Hepatocyte (in vitro differentiated cells): Measurements from ENCODE around the gene ZBTB5. TPM values are rescaled to one million over a fixed set of nuclear protein-coding genes. Genes with fewer than 3 reads are reported as not detected.

Experiments used
- DNase-seq: peaks from one replicate; pipeline ENCODE4 v3.0.0-alpha.2; 2016; ENCODE audit warnings: low spot score
- H2AFZ ChIP-seq: fragments of 200-600 bp; sonication (generic); 2 replicates; pipeline ENCODE4 v1.6.0; 2016; ENCODE audit warnings: antibody characterized with exemption, mild to moderate bottlenecking
- H3K27ac ChIP-seq: fragments of 200-600 bp; sonication (generic); 2 replicates; pipeline ENCODE4 v1.5.1; 2016; ENCODE audit warnings: mild to moderate bottlenecking
- H3K27me3 ChIP-seq: fragments of 200-600 bp; sonication (generic); 2 replicates; pipeline ENCODE4 v1.6.1; 2016
- H3K36me3 ChIP-seq: fragments of 200-600 bp; sonication (generic); replicated peaks from 2 replicates; pipeline ENCODE4 v1.5.1; 2016; ENCODE audit warnings: low read depth; ENCODE audit not compliant: insufficient read depth
- H3K4me1 ChIP-seq: fragments of 200-600 bp; sonication (generic); 2 replicates; pipeline ENCODE4 v1.5.1; 2016; ENCODE audit warnings: mild to moderate bottlenecking, moderate library complexity; ENCODE audit not compliant: insufficient read depth
- H3K4me2 ChIP-seq: fragments of 200-600 bp; sonication (generic); 2 replicates; pipeline ENCODE4 v1.6.0; 2016
- H3K4me3 ChIP-seq: fragments of 200-600 bp; sonication (generic); 2 replicates; pipeline ENCODE4 v1.5.1; 2016; ENCODE audit warnings: mild to moderate bottlenecking
- H3K79me2 ChIP-seq: fragments of 200-600 bp; sonication (generic); 2 replicates; pipeline ENCODE4 v1.6.0; 2017; ENCODE audit warnings: mild to moderate bottlenecking
- H3K9me2 ChIP-seq: fragments of 200-600 bp; sonication (generic); replicated peaks from 2 replicates; pipeline ENCODE4 v1.6.0; 2017; ENCODE audit warnings: mild to moderate bottlenecking; ENCODE audit not compliant: insufficient read depth
- H3K9me3 ChIP-seq: fragments of 200-600 bp; sonication (generic); 2 replicates; pipeline ENCODE4 v1.5.1; 2016; ENCODE audit warnings: low read depth, mild to moderate bottlenecking
- H4K20me1 ChIP-seq: fragments of 200-600 bp; sonication (generic); 2 replicates; pipeline ENCODE4 v1.6.0; 2016; ENCODE audit warnings: mild to moderate bottlenecking; ENCODE audit not compliant: insufficient read depth, poor library complexity, severe bottlenecking
- CTCF ChIP-seq: fragments of 200-600 bp; sonication (generic); IDR thresholded peaks from 2 replicates; pipeline ENCODE4 v1.5.1; 2016; ENCODE audit warnings: antibody characterized with exemption, mild to moderate bottlenecking; ENCODE audit not compliant: poor library complexity
- EZH2 ChIP-seq: fragments of 200-600 bp; sonication (generic); IDR thresholded peaks from 2 replicates; pipeline ENCODE4 v1.6.1; 2016; ENCODE audit warnings: antibody characterized with exemption, mild to moderate bottlenecking, borderline replicate concordance
- EZH2phosphoT487 ChIP-seq: fragments of 200-600 bp; sonication (generic); IDR thresholded peaks from one replicate; pipeline ENCODE4 v1.6.1; 2018; ENCODE audit warnings: antibody characterized with exemption, mild to moderate bottlenecking, low read depth, moderate library complexity; ENCODE audit not compliant: unreplicated experiment, severe bottlenecking
- WGBS: methylation state at CpG from one replicate; pipeline ENCODE4 v1.1.6; 2016; ENCODE audit warnings: low lambda C conversion rate; ENCODE audit errors: missing lambda C conversion rate; 5-methylcytosine and 5-hydroxymethylcytosine counted together
- polyA plus RNA-seq: library from polyadenylated mRNA; unstranded; fragments of >200 nt; fragmentation: Nextera tagmentation; extraction: Ambion mirVana; gene quantifications from 2 replicates; pipeline ENCODE4 v1.2.1, GENCODE V29; 2016
- total RNA-seq: library from RNA; depleted of rRNA; stranded (reverse); fragments of >200 nt; gene quantifications from 2 replicates; pipeline ENCODE4 v1.2.3, GENCODE V29; 2014

Gene ZBTB5
- total and polyA plus RNA-seq, 2 experiments from 2014 or later, result 3.8 to 21.8 TPM

DNA sequence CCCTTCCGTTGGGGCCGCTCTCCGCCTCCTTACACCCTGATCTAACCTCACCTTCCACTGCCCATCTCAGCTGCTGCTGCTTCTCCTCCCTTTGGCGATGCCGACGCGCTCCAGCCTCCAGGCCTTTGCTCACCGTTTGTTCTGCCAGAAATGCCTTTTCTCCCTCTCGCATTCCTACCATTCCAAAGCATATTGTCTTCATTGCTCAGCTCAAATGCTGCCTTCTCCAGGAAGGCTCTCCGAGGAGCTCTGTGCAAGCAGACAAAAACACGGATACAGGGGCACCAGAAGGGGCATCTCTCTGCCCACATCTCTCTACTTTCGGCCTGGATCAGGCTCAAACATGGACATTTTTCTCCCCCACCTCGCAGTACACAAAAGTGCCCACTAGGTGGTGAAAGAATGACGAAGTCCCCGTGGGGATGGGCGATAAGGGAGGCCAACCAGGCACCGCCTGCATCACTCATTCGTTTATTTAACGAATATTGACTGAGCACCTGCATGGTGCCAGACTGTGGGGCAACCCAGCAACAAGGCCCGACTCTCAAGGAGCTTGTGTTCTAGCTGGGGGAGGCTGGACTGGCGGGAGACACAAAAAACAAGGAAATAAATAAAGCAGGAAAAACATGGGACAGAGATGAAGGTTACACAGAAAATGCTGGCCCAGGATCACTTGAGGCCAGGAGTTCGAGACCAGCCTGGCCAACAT, 50.1 kb downstream of the ZBTB5 start:
- peak overlapping the region; percentile 35 for H2AFZ ChIP-seq
- 25% methylated on average over 22 of the region's 22 CpGs for WGBS
- peaks cover 11% of the 10 kb centered on the region for H3K4me1 ChIP-seq

GRCh38 chr9:37414503-37414943, 50.7 kb downstream of the ZBTB5 start:
- TF ChIP-seq EZH2 (no peak), EZH2phosphoT487 (no peak), CTCF (no peak)
- Histone ChIP-seq H3K4me2 (no peak overlapping the region), H2AFZ (no peak overlapping the region)

More for the DNA sequence above, 50.1 kb downstream of the ZBTB5 start:
- no peaks in the 10 kb centered on the region for H3K79me2 ChIP-seq
- H3K4me2 ChIP-seq, result peak overlapping the region; percentile 54
- no peaks in the 10 kb centered on the region for H3K27me3 ChIP-seq
- no peaks in the 10 kb centered on the region for H3K9me3 ChIP-seq
- DNase-seq, result peak; percentile 88
- no peak overlapping the region for H3K4me3 ChIP-seq
- H3K9me2 ChIP-seq, result no peaks in the 10 kb centered on the region
- TF ChIP-seq EZH2phosphoT487 (no peak), CTCF (peak; percentile 77)
- H4K20me1 ChIP-seq, result no peaks in the 10 kb centered on the region
- no peaks in the 10 kb centered on the region for H3K36me3 ChIP-seq
- H3K27ac ChIP-seq, result no peak overlapping the region

GRCh38 chr9:37413311-37413710, 51.9 kb downstream of the ZBTB5 start:
- Histone ChIP-seq H2AFZ (no peak overlapping the region), H3K4me1 (peaks cover 11% of the 10 kb centered on the region), H3K4me2 (no peak overlapping the region), H3K9me3 (no peaks in the 10 kb centered on the region), H3K9me2 (no peaks in the 10 kb centered on the region), H3K36me3 (no peaks in the 10 kb centered on the region), H3K4me3 (no peak overlapping the region), H3K27me3 (no peaks in the 10 kb centered on the region), H3K27ac (no peak overlapping the region), H4K20me1 (no peaks in the 10 kb centered on the region), H3K79me2 (no peaks in the 10 kb centered on the region)
- no peak for TF ChIP-seq EZH2
- TF ChIP-seq CTCF, result no peak
- TF ChIP-seq EZH2phosphoT487, result no peak
- 86% methylated on average over 4 of the region's 4 CpGs for WGBS
- DNase-seq, result no peak

More at GRCh38 chr9:37414503-37414943, 50.7 kb downstream of the ZBTB5 start:
- Histone ChIP-seq H3K27me3 (no peaks in the 10 kb centered on the region), H3K36me3 (no peaks in the 10 kb centered on the region), H3K79me2 (no peaks in the 10 kb centered on the region), H3K4me3 (no peak overlapping the region), H3K9me3 (no peaks in the 10 kb centered on the region), H3K27ac (no peak overlapping the region), H3K9me2 (no peaks in the 10 kb centered on the region), H3K4me1 (peaks cover 11% of the 10 kb centered on the region), H4K20me1 (no peaks in the 10 kb centered on the region)
- WGBS, result 97% methylated on average over 10 of the region's 10 CpGs
- no peak for DNase-seq
